Measurements from ENCODE around the gene GLP1R. TPM values are rescaled to one million over a fixed set of nuclear protein-coding genes. Genes with fewer than 3 reads are reported as not detected.

The GLP1R gene
- total and polyA plus RNA-seq, 2 experiments from 2014 or later = 0.12 to 0.43 TPM

GRCh38 chr6:39074486-39074885 lies 25.9 kb downstream of the GLP1R start:
- Histone ChIP-seq H3K9me3 (ENCODE audit: low read depth) (no peaks in the 10 kb centered on the region), H3K4me1 (ENCODE audit: low read depth) (no peaks in the 10 kb centered on the region), H3K4me3 (no peak overlapping the region), H3K27me3 (no peaks in the 10 kb centered on the region), H3K27ac (no peak overlapping the region), H3K36me3 (no peaks in the 10 kb centered on the region)
- no peak for TF ChIP-seq CTCF (IDR thresholded peaks at IDR 0.05; ENCODE audit: low read depth, low read length)
- no peak for DNase-seq (ENCODE audit: low read depth in 1 of 2, low spot score in 1 of 2)

- H3K27ac ChIP-seq = no peak overlapping the region
- no peaks in the 10 kb centered on the region for H3K27me3 ChIP-seq
- H3K9me3 ChIP-seq (ENCODE audit: low read depth) = no peaks in the 10 kb centered on the region
- no peaks in the 10 kb centered on the region for H3K36me3 ChIP-seq
- DNase-seq (ENCODE audit: low read depth in 1 of 2, low spot score in 1 of 2) = no peak
- no peaks in the 10 kb centered on the region for H3K4me1 ChIP-seq (ENCODE audit: low read depth)
- H3K4me3 ChIP-seq = no peak overlapping the region
- no peak for TF ChIP-seq CTCF (IDR thresholded peaks at IDR 0.05; ENCODE audit: low read depth, low read length)
Observed at GRCh38 chr6:39075010-39075686, 26.6 kb downstream of the GLP1R start.

GRCh38 chr6:39075807-39076622 lies 27.4 kb downstream of the GLP1R start:
- Histone ChIP-seq H3K27me3 (no peaks in the 10 kb centered on the region), H3K4me1 (ENCODE audit: low read depth) (no peaks in the 10 kb centered on the region), H3K27ac (no peak overlapping the region), H3K36me3 (no peaks in the 10 kb centered on the region), H3K9me3 (ENCODE audit: low read depth) (no peaks in the 10 kb centered on the region), H3K4me3 (no peak overlapping the region)
- TF ChIP-seq CTCF (IDR thresholded peaks at IDR 0.05; ENCODE audit: low read depth, low read length) = no peak
- no peak for DNase-seq (ENCODE audit: low read depth in 1 of 2, low spot score in 1 of 2)

- no peak for TF ChIP-seq CTCF (IDR thresholded peaks at IDR 0.05; ENCODE audit: low read depth, low read length)
- H3K27me3 ChIP-seq = no peaks in the 10 kb centered on the region
- H3K4me1 ChIP-seq (ENCODE audit: low read depth) = no peaks in the 10 kb centered on the region
- H3K4me3 ChIP-seq = no peak overlapping the region
- no peaks in the 10 kb centered on the region for H3K9me3 ChIP-seq (ENCODE audit: low read depth)
- H3K27ac ChIP-seq = no peak overlapping the region
- no peak for DNase-seq (ENCODE audit: low read depth in 1 of 2, low spot score in 1 of 2)
- no peaks in the 10 kb centered on the region for H3K36me3 ChIP-seq
Observed at GRCh38 chr6:39076623-39077535, 28.3 kb downstream of the GLP1R start.

- Histone ChIP-seq H3K36me3 (no peaks in the 10 kb centered on the region), H3K27me3 (no peaks in the 10 kb centered on the region), H3K9me3 (ENCODE audit: low read depth) (no peaks in the 10 kb centered on the region), H3K4me1 (ENCODE audit: low read depth) (no peaks in the 10 kb centered on the region), H3K27ac (no peak overlapping the region), H3K4me3 (no peak overlapping the region)
- TF ChIP-seq CTCF (IDR thresholded peaks at IDR 0.05; ENCODE audit: low read depth, low read length) = no peak
- DNase-seq (ENCODE audit: low read depth in 1 of 2, low spot score in 1 of 2) = no peak
Observed at GRCh38 chr6:39077882-39078594, 29.5 kb downstream of the GLP1R start.
